Measurements from ENCODE around the gene WDR74.

Gene WDR74

DNA sequence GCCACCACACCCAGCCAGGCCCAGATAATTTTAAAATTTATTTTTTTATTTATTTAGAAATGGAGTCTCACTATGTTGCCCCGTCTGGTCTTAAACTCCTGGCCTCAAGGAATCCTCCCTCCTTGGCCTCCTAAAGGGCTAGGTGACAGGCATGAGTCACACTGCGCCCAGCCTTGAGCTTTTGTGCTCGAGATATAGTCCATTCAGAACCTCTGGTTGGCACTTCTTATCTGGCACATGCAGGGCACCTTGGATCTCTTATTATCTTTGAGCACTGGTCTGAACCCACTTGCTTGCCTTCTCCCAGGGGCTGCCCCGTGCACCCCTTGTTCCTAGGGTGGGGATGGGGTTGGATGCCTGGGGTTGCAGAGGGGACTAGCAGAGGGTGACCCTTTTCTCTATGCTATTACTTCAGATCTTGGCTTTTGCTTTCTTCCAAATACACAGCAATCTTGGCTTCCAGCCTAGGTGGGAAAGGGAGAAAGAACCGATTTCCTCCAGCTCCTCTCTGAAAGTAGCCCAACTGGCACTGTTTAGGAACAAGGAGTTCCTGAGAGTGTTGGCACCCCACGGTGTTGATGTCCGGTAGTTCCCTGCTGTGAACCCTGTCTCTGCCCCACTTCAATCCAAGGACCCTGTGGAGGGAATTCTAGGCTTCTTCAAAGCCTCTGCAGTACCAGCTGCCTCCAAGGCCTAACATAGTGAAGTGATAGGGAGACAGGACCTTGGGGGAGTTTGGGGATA is 40.0 kb upstream of the WDR74 start:
- H3K4me1 ChIP-seq (ENCODE audit: control insufficient read depth, low read depth, low read length): peaks cover 10% of the 10 kb centered on the region
- no peak overlapping the region for H2BK5ac ChIP-seq (ENCODE audit: low read length)
- no peak overlapping the region for H3K27ac ChIP-seq (ENCODE audit: low read depth, low read length)
- no peak overlapping the region for H3K4ac ChIP-seq (ENCODE audit: low read depth, low read length)
- no peak overlapping the region for H2BK120ac ChIP-seq (ENCODE audit: low read depth, low read length)
- no peak overlapping the region for H4K8ac ChIP-seq (ENCODE audit: low read depth, low read length)
- no peaks in the 10 kb centered on the region for H3K27me3 ChIP-seq (ENCODE audit: insufficient read depth, low read length, poor library complexity)
- H3K56ac ChIP-seq (ENCODE audit: low read length): no peak overlapping the region
- H3K23ac ChIP-seq (ENCODE audit: low read length): no peak overlapping the region
- peaks cover 13% of the 10 kb centered on the region for H3K36me3 ChIP-seq (ENCODE audit: control insufficient read depth, insufficient read depth, low read length)
- H2AK5ac ChIP-seq (ENCODE audit: low read length): no peak overlapping the region
- H2BK15ac ChIP-seq (replicated peaks; ENCODE audit: low read depth): no peak overlapping the region
- WGBS (ENCODE audit: extremely low coverage, insufficient coverage, low lambda C conversion rate): no CpG with 5 or more reads among the region's 7 CpGs
- no peak overlapping the region for H3K4me3 ChIP-seq (ENCODE audit: low read length)
- no peak for DNase-seq
- peaks cover 64% of the 10 kb centered on the region for H3K79me2 ChIP-seq (ENCODE audit: control insufficient read depth, insufficient read depth, low read length)
- peaks cover 12% of the 10 kb centered on the region for H3K79me1 ChIP-seq (ENCODE audit: low read length)
- H3K4me2 ChIP-seq (ENCODE audit: low read length): no peak overlapping the region
- H3K9ac ChIP-seq (ENCODE audit: low read length): peak overlapping the region; percentile 1
- H3K18ac ChIP-seq (ENCODE audit: low read length): no peak overlapping the region
- no peak overlapping the region for H4K5ac ChIP-seq (ENCODE audit: low read length)

DNA sequence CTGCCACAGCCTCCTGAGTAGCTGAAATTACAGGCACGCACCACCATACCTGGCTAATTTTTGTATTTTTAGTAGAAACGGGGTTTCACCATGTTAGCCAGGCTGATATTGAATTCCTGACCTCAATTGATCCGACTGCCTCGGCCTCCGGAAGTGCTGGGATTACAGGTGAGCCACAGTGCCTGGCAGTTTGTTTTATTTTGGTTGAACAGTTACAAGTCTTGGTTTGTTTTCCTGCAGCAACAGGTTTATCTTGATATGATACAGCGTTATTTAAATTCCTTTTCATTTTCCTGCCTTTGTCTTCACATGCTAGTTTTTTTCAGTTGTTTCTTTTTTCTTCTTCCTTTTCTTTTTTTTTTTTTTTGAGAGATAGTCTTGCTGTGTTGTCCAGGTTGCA is 37.3 kb upstream of the WDR74 start:
- no peak overlapping the region for H2BK5ac ChIP-seq (ENCODE audit: low read length)
- no peaks in the 10 kb centered on the region for H3K27me3 ChIP-seq (ENCODE audit: insufficient read depth, low read length, poor library complexity)
- no peak overlapping the region for H3K18ac ChIP-seq (ENCODE audit: low read length)
- H3K56ac ChIP-seq (ENCODE audit: low read length): no peak overlapping the region
- no peak overlapping the region for H4K5ac ChIP-seq (ENCODE audit: low read length)
- no peak overlapping the region for H2BK15ac ChIP-seq (replicated peaks; ENCODE audit: low read depth)
- H2AK5ac ChIP-seq (ENCODE audit: low read length): no peak overlapping the region
- H3K79me2 ChIP-seq (ENCODE audit: control insufficient read depth, insufficient read depth, low read length): peaks cover 51% of the 10 kb centered on the region
- no peak overlapping the region for H4K8ac ChIP-seq (ENCODE audit: low read depth, low read length)
- H3K4me1 ChIP-seq (ENCODE audit: control insufficient read depth, low read depth, low read length): peaks cover 2% of the 10 kb centered on the region
- H2BK120ac ChIP-seq (ENCODE audit: low read depth, low read length): no peak overlapping the region
- peaks cover 3% of the 10 kb centered on the region for H3K79me1 ChIP-seq (ENCODE audit: low read length)
- no peak overlapping the region for H3K23ac ChIP-seq (ENCODE audit: low read length)
- WGBS (ENCODE audit: extremely low coverage, insufficient coverage, low lambda C conversion rate): no CpG with 5 or more reads among the region's 6 CpGs
- H3K27ac ChIP-seq (ENCODE audit: low read depth, low read length): no peak overlapping the region
- H3K36me3 ChIP-seq (ENCODE audit: control insufficient read depth, insufficient read depth, low read length): peaks cover 3% of the 10 kb centered on the region
- H3K4ac ChIP-seq (ENCODE audit: low read depth, low read length): no peak overlapping the region
- H3K9ac ChIP-seq (ENCODE audit: low read length): no peak overlapping the region
- H3K4me2 ChIP-seq (ENCODE audit: low read length): no peak overlapping the region
- no peak overlapping the region for H3K4me3 ChIP-seq (ENCODE audit: low read length)
- no peak for DNase-seq

DNA sequence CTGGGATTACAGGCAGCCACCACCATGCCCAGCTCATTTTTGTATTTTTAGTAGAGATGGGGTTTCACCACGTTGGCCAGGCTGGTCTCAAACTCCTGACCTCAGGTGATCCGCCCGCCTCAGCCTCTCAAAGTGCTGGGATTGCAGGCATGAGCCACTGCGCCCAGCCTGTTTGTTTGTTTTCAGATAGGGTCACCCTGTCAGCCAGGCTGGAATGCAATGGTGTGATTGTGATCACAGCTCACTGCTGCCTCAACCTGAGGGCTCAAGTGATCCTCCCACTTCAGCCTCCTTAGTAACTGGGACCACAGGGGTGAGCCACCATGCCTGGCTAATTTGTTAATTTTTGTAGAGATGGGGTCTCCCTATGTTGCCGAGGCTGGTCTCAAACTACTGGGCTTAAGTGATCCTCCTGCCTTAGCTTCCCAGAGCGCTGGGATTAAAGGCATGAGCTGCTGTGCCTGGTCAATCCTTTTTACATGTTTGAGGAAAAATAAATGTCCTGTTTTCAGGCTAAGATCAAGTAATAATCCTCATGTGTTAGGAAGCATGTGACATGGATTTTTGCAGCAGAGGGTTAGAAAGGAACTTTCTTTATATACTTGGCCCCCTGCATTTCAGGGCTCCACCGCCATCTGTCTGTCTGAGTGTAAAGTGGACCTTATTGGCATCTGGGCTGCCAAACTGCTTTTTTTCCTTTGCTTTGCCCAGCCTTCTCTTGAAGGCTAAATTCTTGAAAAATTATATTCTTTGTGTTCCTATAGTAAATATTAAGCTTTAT is 36.5 kb upstream of the WDR74 start:
- no CpG with 5 or more reads among the region's 7 CpGs for WGBS (ENCODE audit: extremely low coverage, insufficient coverage, low lambda C conversion rate)
- DNase-seq: peak; percentile 88
- H4K5ac ChIP-seq (ENCODE audit: low read length): no peak overlapping the region
- H3K4me1 ChIP-seq (ENCODE audit: control insufficient read depth, low read depth, low read length): peaks cover 2% of the 10 kb centered on the region
- no peak overlapping the region for H3K4me2 ChIP-seq (ENCODE audit: low read length)
- H3K27ac ChIP-seq (ENCODE audit: low read depth, low read length): no peak overlapping the region
- no peak overlapping the region for H3K4me3 ChIP-seq (ENCODE audit: low read length)
- no peak overlapping the region for H3K18ac ChIP-seq (ENCODE audit: low read length)
- no peaks in the 10 kb centered on the region for H3K27me3 ChIP-seq (ENCODE audit: insufficient read depth, low read length, poor library complexity)
- no peak overlapping the region for H2BK5ac ChIP-seq (ENCODE audit: low read length)
- peaks cover 3% of the 10 kb centered on the region for H3K79me1 ChIP-seq (ENCODE audit: low read length)
- no peak overlapping the region for H2BK15ac ChIP-seq (replicated peaks; ENCODE audit: low read depth)
- no peak overlapping the region for H3K56ac ChIP-seq (ENCODE audit: low read length)
- no peak overlapping the region for H3K23ac ChIP-seq (ENCODE audit: low read length)
- H3K36me3 ChIP-seq (ENCODE audit: control insufficient read depth, insufficient read depth, low read length): peaks cover 3% of the 10 kb centered on the region
- no peak overlapping the region for H2BK120ac ChIP-seq (ENCODE audit: low read depth, low read length)
- no peak overlapping the region for H3K9ac ChIP-seq (ENCODE audit: low read length)
- H3K4ac ChIP-seq (ENCODE audit: low read depth, low read length): no peak overlapping the region
- peaks cover 45% of the 10 kb centered on the region for H3K79me2 ChIP-seq (ENCODE audit: control insufficient read depth, insufficient read depth, low read length)
- no peak overlapping the region for H4K8ac ChIP-seq (ENCODE audit: low read depth, low read length)
- H2AK5ac ChIP-seq (ENCODE audit: low read length): no peak overlapping the region

DNA sequence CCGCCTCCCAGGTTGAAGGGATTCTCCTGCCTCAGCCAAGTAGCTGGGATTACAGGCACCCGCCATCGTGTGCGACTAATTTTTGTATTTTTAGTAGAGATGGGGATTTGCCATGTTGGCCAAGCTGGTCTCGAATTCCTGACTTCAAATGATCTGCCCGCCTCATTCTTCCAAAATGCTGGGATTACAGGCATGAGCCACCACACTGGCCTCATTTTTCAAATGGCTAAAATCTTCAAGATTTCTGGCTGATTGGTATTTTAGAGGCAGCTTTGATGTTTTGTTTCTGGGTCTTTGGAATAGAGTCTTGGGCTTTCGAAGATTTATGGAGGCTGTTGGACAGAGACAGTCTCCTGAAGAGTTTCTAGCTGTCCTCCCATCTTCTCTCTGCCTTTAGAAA is 35.5 kb upstream of the WDR74 start:
- Histone ChIP-seq H2AK5ac (ENCODE audit: low read length) (no peak overlapping the region), H3K79me2 (ENCODE audit: control insufficient read depth, insufficient read depth, low read length) (peaks cover 45% of the 10 kb centered on the region), H2BK15ac (replicated peaks; ENCODE audit: low read depth) (no peak overlapping the region), H3K4me2 (ENCODE audit: low read length) (no peak overlapping the region), H4K5ac (ENCODE audit: low read length) (no peak overlapping the region), H3K27me3 (ENCODE audit: insufficient read depth, low read length, poor library complexity) (no peaks in the 10 kb centered on the region), H3K9ac (ENCODE audit: low read length) (no peak overlapping the region), H3K4me3 (ENCODE audit: low read length) (no peak overlapping the region), H3K18ac (ENCODE audit: low read length) (no peak overlapping the region), H4K8ac (ENCODE audit: low read depth, low read length) (no peak overlapping the region), H2BK5ac (ENCODE audit: low read length) (no peak overlapping the region), H3K56ac (ENCODE audit: low read length) (no peak overlapping the region), H3K36me3 (ENCODE audit: control insufficient read depth, insufficient read depth, low read length) (peaks cover 3% of the 10 kb centered on the region), H3K27ac (ENCODE audit: low read depth, low read length) (no peak overlapping the region), H2BK120ac (ENCODE audit: low read depth, low read length) (no peak overlapping the region), H3K4me1 (ENCODE audit: control insufficient read depth, low read depth, low read length) (peaks cover 2% of the 10 kb centered on the region), H3K4ac (ENCODE audit: low read depth, low read length) (no peak overlapping the region), H3K79me1 (ENCODE audit: low read length) (peaks cover 3% of the 10 kb centered on the region), H3K23ac (ENCODE audit: low read length) (no peak overlapping the region)
- no CpG with 5 or more reads among the region's 7 CpGs for WGBS (ENCODE audit: extremely low coverage, insufficient coverage, low lambda C conversion rate)
- DNase-seq: no peak

DNA sequence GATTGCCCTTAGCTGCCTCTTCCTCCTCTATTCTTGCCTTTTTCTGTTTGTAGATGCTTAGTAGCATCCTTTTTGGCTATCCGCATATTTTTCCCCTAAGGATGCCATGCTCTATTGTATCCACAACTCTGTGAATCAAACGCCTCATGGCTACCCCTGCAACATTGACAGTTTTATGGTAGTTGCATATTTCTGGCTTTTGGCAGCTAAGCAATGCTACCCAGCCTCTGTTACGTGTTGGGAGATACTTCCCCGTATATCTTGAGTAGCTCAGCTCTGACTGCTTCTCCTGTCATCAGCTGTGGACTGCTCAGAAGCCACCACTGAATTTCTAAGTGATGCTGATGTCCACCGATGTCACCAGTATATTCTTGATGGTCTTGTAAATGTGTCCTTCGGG is 26.2 kb upstream of the WDR74 start:
- no CpG with 5 or more reads among the region's 6 CpGs for WGBS (ENCODE audit: extremely low coverage, insufficient coverage, low lambda C conversion rate)
- no peak overlapping the region for H3K23ac ChIP-seq (ENCODE audit: low read length)

More for the DNA sequence above, 26.2 kb upstream of the WDR74 start:
- Histone ChIP-seq H3K79me2 (ENCODE audit: control insufficient read depth, insufficient read depth, low read length) (peaks cover 67% of the 10 kb centered on the region), H3K56ac (ENCODE audit: low read length) (no peak overlapping the region), H4K5ac (ENCODE audit: low read length) (no peak overlapping the region), H3K27ac (ENCODE audit: low read depth, low read length) (no peak overlapping the region), H4K8ac (ENCODE audit: low read depth, low read length) (no peak overlapping the region), H2BK5ac (ENCODE audit: low read length) (no peak overlapping the region), H3K18ac (ENCODE audit: low read length) (no peak overlapping the region), H3K79me1 (ENCODE audit: low read length) (peaks cover 7% of the 10 kb centered on the region), H3K4me2 (ENCODE audit: low read length) (no peak overlapping the region), H3K4me3 (ENCODE audit: low read length) (no peak overlapping the region), H3K9ac (ENCODE audit: low read length) (no peak overlapping the region), H2AK5ac (ENCODE audit: low read length) (no peak overlapping the region), H3K27me3 (ENCODE audit: insufficient read depth, low read length, poor library complexity) (no peaks in the 10 kb centered on the region), H3K4ac (ENCODE audit: low read depth, low read length) (no peak overlapping the region), H3K36me3 (ENCODE audit: control insufficient read depth, insufficient read depth, low read length) (peaks cover 4% of the 10 kb centered on the region), H2BK15ac (replicated peaks; ENCODE audit: low read depth) (no peak overlapping the region), H3K4me1 (ENCODE audit: control insufficient read depth, low read depth, low read length) (peaks cover 10% of the 10 kb centered on the region), H2BK120ac (ENCODE audit: low read depth, low read length) (no peak overlapping the region)
- no peak for DNase-seq
